ENCODE measurements around the gene FCHSD1.
"Not testable (repeated sequence)": the region's sequence is repeated elsewhere in the genome, so short reads cannot be mapped to it uniquely, and the experiment has no call there.

Gene FCHSD1

GRCh38 chr5:141613344-141613743 lies 37.9 kb downstream of the FCHSD1 start:
- H3K79me2 ChIP-seq (ENCODE audit: insufficient read depth, low read length), result peaks cover 100% of the 10 kb centered on the region
- H4K20me1 ChIP-seq (ENCODE audit: insufficient read depth, low read length, poor library complexity, severe bottlenecking), result peaks cover 56% of the 10 kb centered on the region
- no peaks in the 10 kb centered on the region for H3K36me3 ChIP-seq (ENCODE audit: insufficient read depth, low read length)
- peak overlapping the region; percentile 69 for H3K9ac ChIP-seq (ENCODE audit: low read depth, low read length, poor library complexity, severe bottlenecking)
- H3K4me1 ChIP-seq (ENCODE audit: insufficient read depth, low read length, poor library complexity, severe bottlenecking), result peaks cover 74% of the 10 kb centered on the region
- H3K4me2 ChIP-seq (ENCODE audit: low read depth, low read length, poor library complexity, severe bottlenecking), result peak overlapping the region; percentile 90
- H2AFZ ChIP-seq (ENCODE audit: low read length), result no peak overlapping the region
- H3K9me2 ChIP-seq (replicated peaks; ENCODE audit: low read depth, low read length), result no peaks in the 10 kb centered on the region
- H3K27me3 ChIP-seq (ENCODE audit: insufficient read depth, low read length, poor library complexity, severe bottlenecking), result no peaks in the 10 kb centered on the region
- 0 out of 2 replicates have a peak, but pooled peaks cover 3% of the 10 kb centered on the region for H3F3A ChIP-seq (ENCODE audit: low read depth)
- no peak for TF ChIP-seq EZH2phosphoT487 (IDR thresholded peaks at IDR 0.05; ENCODE audit: borderline replicate concordance)
- TF ChIP-seq CTCF (conservative IDR thresholded peaks at IDR 0.05; ENCODE audit: low read length), result no peak
- H3K9me3 ChIP-seq (ENCODE audit: insufficient read depth, low read depth, low read length), result no peaks in the 10 kb centered on the region
- H3K4me3 ChIP-seq (ENCODE audit: low read length, poor library complexity, severe bottlenecking), result peak overlapping the region; percentile 69

- H3F3A ChIP-seq (ENCODE audit: low read depth), result peaks cover 17% of the 10 kb centered on the region
- H3K9ac ChIP-seq (ENCODE audit: low read depth, low read length, poor library complexity, severe bottlenecking), result peak overlapping the region; percentile 69
- H3K9me3 ChIP-seq (ENCODE audit: insufficient read depth, low read depth, low read length), result no peaks in the 10 kb centered on the region
- peak overlapping the region; percentile 69 for H3K4me3 ChIP-seq (ENCODE audit: low read length, poor library complexity, severe bottlenecking)
- H3K4me1 ChIP-seq (ENCODE audit: insufficient read depth, low read length, poor library complexity, severe bottlenecking), result peaks cover 81% of the 10 kb centered on the region
- TF ChIP-seq CTCF (conservative IDR thresholded peaks at IDR 0.05; ENCODE audit: low read length) (no peak), EZH2phosphoT487 (IDR thresholded peaks at IDR 0.05; ENCODE audit: borderline replicate concordance) (no peak)
- H2AFZ ChIP-seq (ENCODE audit: low read length), result no peak overlapping the region
- peaks cover 98% of the 10 kb centered on the region for H3K79me2 ChIP-seq (ENCODE audit: insufficient read depth, low read length)
- H3K27me3 ChIP-seq (ENCODE audit: insufficient read depth, low read length, poor library complexity, severe bottlenecking), result no peaks in the 10 kb centered on the region
- H4K20me1 ChIP-seq (ENCODE audit: insufficient read depth, low read length, poor library complexity, severe bottlenecking), result peaks cover 39% of the 10 kb centered on the region
- H3K9me2 ChIP-seq (replicated peaks; ENCODE audit: low read depth, low read length), result no peaks in the 10 kb centered on the region
- H3K4me2 ChIP-seq (ENCODE audit: low read depth, low read length, poor library complexity, severe bottlenecking), result peak overlapping the region; percentile 90
- H3K36me3 ChIP-seq (ENCODE audit: insufficient read depth, low read length), result no peaks in the 10 kb centered on the region
These were observed 39.9 kb downstream of the FCHSD1 start for GRCh38 chr5:141611289-141611688.

- Histone ChIP-seq H3K4me2 (ENCODE audit: low read depth, low read length, poor library complexity, severe bottlenecking) (peak overlapping the region; percentile 73), H3K4me3 (ENCODE audit: low read length, poor library complexity, severe bottlenecking) (peak overlapping the region; percentile 60), H3F3A (ENCODE audit: low read depth) (peaks cover 28% of the 10 kb centered on the region), H3K4me1 (ENCODE audit: insufficient read depth, low read length, poor library complexity, severe bottlenecking) (peaks cover 84% of the 10 kb centered on the region), H3K9ac (ENCODE audit: low read depth, low read length, poor library complexity, severe bottlenecking) (peak overlapping the region; percentile 73), H4K20me1 (ENCODE audit: insufficient read depth, low read length, poor library complexity, severe bottlenecking) (peaks cover 30% of the 10 kb centered on the region), H3K79me2 (ENCODE audit: insufficient read depth, low read length) (peaks cover 86% of the 10 kb centered on the region)
- H3K9me2 ChIP-seq (replicated peaks; ENCODE audit: low read depth, low read length); H3K9me3 ChIP-seq (ENCODE audit: insufficient read depth, low read depth, low read length); H3K36me3 ChIP-seq (ENCODE audit: insufficient read depth, low read length); H2AFZ ChIP-seq (ENCODE audit: low read length); H3K27me3 ChIP-seq (ENCODE audit: insufficient read depth, low read length, poor library complexity, severe bottlenecking): not testable (repeated sequence)
These were observed 41.3 kb downstream of the FCHSD1 start for GRCh38 chr5:141609921-141610320.

- peak overlapping the region; percentile 60 for H3K4me3 ChIP-seq (ENCODE audit: low read length, poor library complexity, severe bottlenecking)
- peaks cover 30% of the 10 kb centered on the region for H3F3A ChIP-seq (ENCODE audit: low read depth)
- peak overlapping the region; percentile 73 for H3K9ac ChIP-seq (ENCODE audit: low read depth, low read length, poor library complexity, severe bottlenecking)
- TF ChIP-seq EZH2phosphoT487 (IDR thresholded peaks at IDR 0.05; ENCODE audit: borderline replicate concordance), result no peak
- no peak for TF ChIP-seq CTCF (conservative IDR thresholded peaks at IDR 0.05; ENCODE audit: low read length)
- peaks cover 84% of the 10 kb centered on the region for H3K4me1 ChIP-seq (ENCODE audit: insufficient read depth, low read length, poor library complexity, severe bottlenecking)
- H4K20me1 ChIP-seq (ENCODE audit: insufficient read depth, low read length, poor library complexity, severe bottlenecking), result peaks cover 22% of the 10 kb centered on the region
- no peak overlapping the region for H2AFZ ChIP-seq (ENCODE audit: low read length)
- H3K27me3 ChIP-seq (ENCODE audit: insufficient read depth, low read length, poor library complexity, severe bottlenecking), result no peaks in the 10 kb centered on the region
- no peaks in the 10 kb centered on the region for H3K9me3 ChIP-seq (ENCODE audit: insufficient read depth, low read depth, low read length)
- H3K9me2 ChIP-seq (replicated peaks; ENCODE audit: low read depth, low read length), result no peaks in the 10 kb centered on the region
- peak overlapping the region; percentile 73 for H3K4me2 ChIP-seq (ENCODE audit: low read depth, low read length, poor library complexity, severe bottlenecking)
- no peaks in the 10 kb centered on the region for H3K36me3 ChIP-seq (ENCODE audit: insufficient read depth, low read length)
- peaks cover 86% of the 10 kb centered on the region for H3K79me2 ChIP-seq (ENCODE audit: insufficient read depth, low read length)
These were observed 42.2 kb downstream of the FCHSD1 start for GRCh38 chr5:141609044-141609443.

All from Loucy (cell line).